Panc1 (cell line): ENCODE measurements around the gene FAM163B. TPM values are rescaled to one million over a fixed set of nuclear protein-coding genes. Genes with fewer than 3 reads are reported as not detected.

Experiments used
- ATAC-seq: fragments of 200-7000 bp; cut with Tn5 transposase; 2 replicates; pipeline ENCODE4 v1.9.1; 2020; ENCODE audit warnings: mild to moderate bottlenecking, moderate library complexity
- BruUV-seq: library from RNA; stranded (reverse); fragments of 400-500 nt; replicated peaks from 2 replicates; lab custom pipeline; 2021; lab: Mats Ljungman, UMichigan
- CTCF ChIA-PET: fragments of 300-600 bp; sonication (Branson Sonifier 250); formaldehyde crosslinking; loops from one replicate; lab custom pipeline; 2022; ENCODE audit warnings: antibody characterized with exemption; lab: Charles Lee
- POLR2A ChIA-PET: fragments of 300-600 bp; sonication (Branson Sonifier 250); formaldehyde crosslinking; loops from one replicate; lab custom pipeline; 2022; ENCODE audit warnings: antibody characterized with exemption; lab: Charles Lee
- DNase-seq: peaks from one replicate; pipeline ENCODE4 v3.0.0-alpha.2; 2010; ENCODE audit warnings: low read depth, low spot score
- H3K27ac ChIP-seq: 2 replicates; pipeline ENCODE4 v1.5.1; 2011; ENCODE audit warnings: mild to moderate bottlenecking, low read length, inconsistent platforms
- H3K27me3 ChIP-seq: fragments of 200-500 bp; sonication (Bioruptor generic); 2 replicates; pipeline ENCODE4 v1.6.0; 2014; ENCODE audit warnings: low read length, inconsistent platforms; ENCODE audit not compliant: control insufficient read depth, insufficient read depth
- H3K36me3 ChIP-seq: fragments of 200-500 bp; sonication (Bioruptor generic); 2 replicates; pipeline ENCODE4 v1.5.1; 2014; ENCODE audit warnings: inconsistent platforms, mild to moderate bottlenecking, low read length, moderate library complexity; ENCODE audit not compliant: control insufficient read depth, insufficient read depth
- H3K4me1 ChIP-seq: 2 replicates; pipeline ENCODE4 v1.5.1; 2011; ENCODE audit warnings: inconsistent platforms, mild to moderate bottlenecking, low read length, moderate library complexity; ENCODE audit not compliant: control insufficient read depth, insufficient read depth
- H3K4me3 ChIP-seq, 2 experiments: 2 replicates each; pipeline ENCODE4 v1.5.1; 2011 to 2012; ENCODE audit warnings: low read depth in 2 of 2, low read length in 2 of 2, mild to moderate bottlenecking in 2 of 2, inconsistent platforms in 1 of 2, moderate library complexity in 1 of 2
- H3K9me3 ChIP-seq: fragments of 200-500 bp; sonication (Bioruptor generic); 2 replicates; pipeline ENCODE4 v1.5.1; 2014; ENCODE audit warnings: low read depth, mild to moderate bottlenecking, inconsistent platforms, low read length, moderate library complexity; ENCODE audit not compliant: control insufficient read depth, insufficient read depth
- POLR2AphosphoS5 ChIP-seq: IDR thresholded peaks from 2 replicates; pipeline ENCODE4 v1.6.1; 2012; ENCODE audit warnings: mild to moderate bottlenecking, low read depth, low read length, moderate library complexity
- SIN3A ChIP-seq: IDR thresholded peaks from 2 replicates; pipeline ENCODE4 v1.6.1; 2012; ENCODE audit warnings: low read depth, mild to moderate bottlenecking, low read length, moderate library complexity, borderline replicate concordance; ENCODE audit not compliant: insufficient read depth
- TCF7L2 ChIP-seq: IDR thresholded peaks from 2 replicates; pipeline ENCODE4 v1.6.1; 2011; ENCODE audit warnings: mild to moderate bottlenecking, low read depth, low read length, inconsistent platforms
- in situ Hi-C: cut with HindIII; loops from 2 replicates; pipeline ENCODE4 v1.10.0; 2016; ENCODE audit warnings: low sequenced_read_pairs, low pct_unique_long_range_greater_than_20kb
- intact Hi-C: fragments of 100-400 bp; cut with micrococcal nuclease; formaldehyde crosslinking; loops from one replicate; pipeline ENCODE4 v1.10.0; 2022; ENCODE audit not compliant: unreplicated experiment
- total RNA-seq: library from RNA; stranded (reverse); gene quantifications from one replicate; pipeline ENCODE4 v1.2.1, GENCODE V29; 2021; ENCODE audit not compliant: unreplicated experiment
- TF ChIP-seq, protein P1 (sequence below), 2 experiments: IDR thresholded peaks; 2 replicates each; pipeline ENCODE4 v1.6.1; 2011 to 2012; ENCODE audit warnings: low read depth in 2 of 2, control low read depth in 1 of 2, low read length in 1 of 2, mild to moderate bottlenecking in 1 of 2, moderate library complexity in 1 of 2; ENCODE audit not compliant: insufficient read depth in 1 of 2
- TF ChIP-seq, protein P2 (sequence below): fragments of 450-650 bp; IDR thresholded peaks from 2 replicates; pipeline ENCODE4 v1.5.1; 2017; ENCODE audit warnings: mild to moderate bottlenecking

FAM163B gene
- total RNA-seq, 1 experiment from 2014 or later = not detected

DNA sequence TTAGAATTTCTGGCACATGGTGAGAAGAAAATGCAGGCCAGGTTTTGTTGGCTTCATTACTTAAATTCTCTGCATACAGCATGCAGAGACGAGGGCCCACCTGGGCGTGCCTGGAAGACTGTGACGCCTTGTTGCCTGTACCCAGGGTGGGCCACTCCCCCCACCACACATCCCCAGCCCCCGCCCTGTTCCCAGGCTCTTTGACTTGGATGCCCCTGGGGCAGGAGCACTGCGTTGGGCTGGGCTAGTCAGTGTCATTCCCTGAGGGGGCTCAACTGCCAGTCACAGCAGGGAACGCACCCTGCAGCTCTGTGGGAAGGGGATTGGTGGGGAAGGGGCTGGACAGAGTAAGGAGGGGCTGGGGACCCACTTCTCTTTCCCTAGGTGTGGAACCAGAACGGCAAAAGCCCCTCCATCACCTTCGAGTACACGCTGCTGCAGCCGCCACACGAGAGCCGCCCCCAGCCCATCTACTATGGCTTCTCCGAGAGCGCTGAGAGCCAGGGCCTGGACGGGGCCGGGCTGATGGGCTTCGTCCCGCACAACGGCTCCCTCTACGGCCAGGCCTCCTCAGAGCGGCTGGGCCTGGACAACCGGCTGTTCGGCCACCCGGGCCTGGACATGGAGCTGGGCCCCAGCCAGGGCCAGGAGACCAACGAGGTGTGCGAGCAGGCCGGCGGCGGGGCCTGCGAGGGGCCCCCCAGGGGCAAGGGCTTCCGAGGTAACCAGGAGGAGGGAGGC lies 55.0 kb downstream of the FAM163B start:
- H3K4me1 ChIP-seq = peaks cover 7% of the 10 kb centered on the region
- H3K4me3 ChIP-seq = no peak overlapping the region
- TF ChIP-seq SIN3A = no peak
- TF ChIP-seq TCF7L2 = no peak
- TF ChIP-seq POLR2AphosphoS5 = no peak
- TF ChIP-seq, protein P1, sequence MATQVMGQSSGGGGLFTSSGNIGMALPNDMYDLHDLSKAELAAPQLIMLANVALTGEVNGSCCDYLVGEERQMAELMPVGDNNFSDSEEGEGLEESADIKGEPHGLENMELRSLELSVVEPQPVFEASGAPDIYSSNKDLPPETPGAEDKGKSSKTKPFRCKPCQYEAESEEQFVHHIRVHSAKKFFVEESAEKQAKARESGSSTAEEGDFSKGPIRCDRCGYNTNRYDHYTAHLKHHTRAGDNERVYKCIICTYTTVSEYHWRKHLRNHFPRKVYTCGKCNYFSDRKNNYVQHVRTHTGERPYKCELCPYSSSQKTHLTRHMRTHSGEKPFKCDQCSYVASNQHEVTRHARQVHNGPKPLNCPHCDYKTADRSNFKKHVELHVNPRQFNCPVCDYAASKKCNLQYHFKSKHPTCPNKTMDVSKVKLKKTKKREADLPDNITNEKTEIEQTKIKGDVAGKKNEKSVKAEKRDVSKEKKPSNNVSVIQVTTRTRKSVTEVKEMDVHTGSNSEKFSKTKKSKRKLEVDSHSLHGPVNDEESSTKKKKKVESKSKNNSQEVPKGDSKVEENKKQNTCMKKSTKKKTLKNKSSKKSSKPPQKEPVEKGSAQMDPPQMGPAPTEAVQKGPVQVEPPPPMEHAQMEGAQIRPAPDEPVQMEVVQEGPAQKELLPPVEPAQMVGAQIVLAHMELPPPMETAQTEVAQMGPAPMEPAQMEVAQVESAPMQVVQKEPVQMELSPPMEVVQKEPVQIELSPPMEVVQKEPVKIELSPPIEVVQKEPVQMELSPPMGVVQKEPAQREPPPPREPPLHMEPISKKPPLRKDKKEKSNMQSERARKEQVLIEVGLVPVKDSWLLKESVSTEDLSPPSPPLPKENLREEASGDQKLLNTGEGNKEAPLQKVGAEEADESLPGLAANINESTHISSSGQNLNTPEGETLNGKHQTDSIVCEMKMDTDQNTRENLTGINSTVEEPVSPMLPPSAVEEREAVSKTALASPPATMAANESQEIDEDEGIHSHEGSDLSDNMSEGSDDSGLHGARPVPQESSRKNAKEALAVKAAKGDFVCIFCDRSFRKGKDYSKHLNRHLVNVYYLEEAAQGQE (IDR thresholded peaks at IDR 0.05; ENCODE audit: insufficient read depth in 1 of 2, low read depth in 2 of 2, low read length in 1 of 2) = no peak
- TF ChIP-seq, protein P2, sequence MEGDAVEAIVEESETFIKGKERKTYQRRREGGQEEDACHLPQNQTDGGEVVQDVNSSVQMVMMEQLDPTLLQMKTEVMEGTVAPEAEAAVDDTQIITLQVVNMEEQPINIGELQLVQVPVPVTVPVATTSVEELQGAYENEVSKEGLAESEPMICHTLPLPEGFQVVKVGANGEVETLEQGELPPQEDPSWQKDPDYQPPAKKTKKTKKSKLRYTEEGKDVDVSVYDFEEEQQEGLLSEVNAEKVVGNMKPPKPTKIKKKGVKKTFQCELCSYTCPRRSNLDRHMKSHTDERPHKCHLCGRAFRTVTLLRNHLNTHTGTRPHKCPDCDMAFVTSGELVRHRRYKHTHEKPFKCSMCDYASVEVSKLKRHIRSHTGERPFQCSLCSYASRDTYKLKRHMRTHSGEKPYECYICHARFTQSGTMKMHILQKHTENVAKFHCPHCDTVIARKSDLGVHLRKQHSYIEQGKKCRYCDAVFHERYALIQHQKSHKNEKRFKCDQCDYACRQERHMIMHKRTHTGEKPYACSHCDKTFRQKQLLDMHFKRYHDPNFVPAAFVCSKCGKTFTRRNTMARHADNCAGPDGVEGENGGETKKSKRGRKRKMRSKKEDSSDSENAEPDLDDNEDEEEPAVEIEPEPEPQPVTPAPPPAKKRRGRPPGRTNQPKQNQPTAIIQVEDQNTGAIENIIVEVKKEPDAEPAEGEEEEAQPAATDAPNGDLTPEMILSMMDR = no peak
- H3K9me3 ChIP-seq = no peaks in the 10 kb centered on the region
- in situ Hi-C loops (no loop called here), intact Hi-C loops (no loop called here)
- ChIA-PET POLR2A (no interaction called here), CTCF (interaction anchor here (0.6 kb wide), 1 partner anchor 11 kb away, joined by 3 read pairs; no protein-coding TSS in a partner anchor)
- no TSS peak for BruUV-seq
- ATAC-seq = no peak
- H3K27me3 ChIP-seq = no peaks in the 10 kb centered on the region
- H3K27ac ChIP-seq = no peak overlapping the region
- H3K36me3 ChIP-seq = no peaks in the 10 kb centered on the region
- DNase-seq = no peak

DNA sequence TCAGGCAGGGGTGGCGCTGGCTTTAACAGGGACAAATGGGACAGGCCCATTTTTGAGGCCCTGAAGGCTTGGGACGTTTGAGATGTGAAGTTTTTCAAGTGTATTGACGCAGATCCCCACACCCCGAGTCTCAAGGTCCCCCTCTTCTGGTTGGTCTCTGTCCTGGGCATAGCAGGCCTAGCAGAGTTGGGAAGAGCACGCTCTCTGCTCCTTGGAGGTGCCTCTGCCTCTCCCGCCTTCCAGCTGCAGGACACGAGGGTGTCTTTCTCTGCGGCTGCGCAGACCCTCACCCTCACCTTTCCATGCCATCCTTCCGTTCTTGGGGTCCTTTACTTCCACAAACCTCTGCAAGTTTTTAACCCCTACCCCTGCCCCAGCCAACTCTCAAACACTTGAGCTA lies 56.1 kb downstream of the FAM163B start:
- no peaks in the 10 kb centered on the region for H3K36me3 ChIP-seq
- DNase-seq = no peak
- in situ Hi-C loops = no loop called here
- intact Hi-C loops = no loop called here
- no peaks in the 10 kb centered on the region for H3K9me3 ChIP-seq
- TF ChIP-seq TCF7L2 (no peak), SIN3A (no peak), POLR2AphosphoS5 (no peak)
- TF ChIP-seq, protein P2 = no peak
- TF ChIP-seq, protein P1 (IDR thresholded peaks at IDR 0.05; ENCODE audit: insufficient read depth in 1 of 2, low read depth in 2 of 2, low read length in 1 of 2) = no peak
- ChIA-PET POLR2A (no interaction called here), CTCF (interaction anchor here (0.6 kb wide), 1 partner anchor 10 kb away, joined by 3 read pairs; no protein-coding TSS in a partner anchor)
- no peak for ATAC-seq
- H3K4me1 ChIP-seq = peaks cover under 1% of the 10 kb centered on the region; the same call in 1 of the 2 replicates
- H3K4me3 ChIP-seq = no peak overlapping the region
- H3K27ac ChIP-seq = no peak overlapping the region
- BruUV-seq = no TSS peak
- no peaks in the 10 kb centered on the region for H3K27me3 ChIP-seq
